Mesothelial cell of epicardium (in vitro differentiated cells): Measurements from ENCODE around the gene NFIX. TPM values are rescaled to one million over a fixed set of nuclear protein-coding genes. Genes with fewer than 3 reads are reported as not detected.
A peak's percentile ranks its signal among the peaks of the same experiment; 100 is the strongest.

Experiments used
- DNase-seq, 2 experiments: peaks; one replicate each; pipeline ENCODE4 v3.0.0; 2021; ENCODE audit warnings: low spot score in 2 of 2; ENCODE audit not compliant: unreplicated experiment in 2 of 2
- H3K27ac Mint-ChIP-seq: 2 replicates; pipeline ENCODE4 v1.8.0; 2021; ENCODE audit warnings: mixed read lengths
- H3K27me3 Mint-ChIP-seq: 2 replicates; pipeline ENCODE4 v1.8.0; 2021; ENCODE audit warnings: low read depth, mixed read lengths
- H3K36me3 Mint-ChIP-seq: 2 replicates; pipeline ENCODE4 v1.8.0; 2021; ENCODE audit warnings: mixed read lengths
- H3K4me1 Mint-ChIP-seq: 2 replicates; pipeline ENCODE4 v1.8.0; 2021; ENCODE audit warnings: mixed read lengths
- H3K4me3 Mint-ChIP-seq: 2 replicates; pipeline ENCODE4 v1.8.0; 2021; ENCODE audit warnings: mild to moderate bottlenecking, moderate library complexity, mixed read lengths
- H3K9me3 Mint-ChIP-seq: 2 replicates; pipeline ENCODE4 v1.8.0; 2021; ENCODE audit warnings: mixed read lengths
- CTCF ChIP-seq: fragments of 200-600 bp; sonication (generic); IDR thresholded peaks from one replicate; pipeline ENCODE4 v1.5.0; 2021; ENCODE audit warnings: antibody characterized with exemption; ENCODE audit not compliant: unreplicated experiment
- total RNA-seq: library from RNA; stranded (reverse); gene quantifications from 3 replicates; pipeline ENCODE4 v1.2.1, GENCODE V29; 2021

NFIX gene
- total RNA-seq, 1 donor from 2014 or later: 52.4 TPM

GRCh38 chr19:13014101-13014920 lies 19.0 kb downstream of the NFIX start:
- DNase-seq: no peak

GRCh38 chr19:13014921-13015280 lies 19.6 kb downstream of the NFIX start:
- Mint-ChIP-seq H3K36me3 (peaks cover 2% of the 10 kb centered on the region), H3K27ac (no peak overlapping the region), H3K4me1 (peaks cover 60% of the 10 kb centered on the region), H3K9me3 (no peaks in the 10 kb centered on the region), H3K27me3 (peaks cover 98% of the 10 kb centered on the region), H3K4me3 (no peak overlapping the region)
- DNase-seq: no peak
- TF ChIP-seq CTCF: no peak

More at GRCh38 chr19:13014101-13014920, 19.0 kb downstream of the NFIX start:
- no peaks in the 10 kb centered on the region for H3K9me3 Mint-ChIP-seq
- H3K4me3 Mint-ChIP-seq: peak overlapping the region; percentile 24
- no peak overlapping the region for H3K27ac Mint-ChIP-seq
- peaks cover 60% of the 10 kb centered on the region for H3K4me1 Mint-ChIP-seq
- no peak for TF ChIP-seq CTCF
- H3K27me3 Mint-ChIP-seq: peaks cover 97% of the 10 kb centered on the region
- peaks cover 2% of the 10 kb centered on the region for H3K36me3 Mint-ChIP-seq

- TF ChIP-seq CTCF: no peak
- no peak for DNase-seq
- H3K4me3 Mint-ChIP-seq: no peak overlapping the region
- peaks cover 60% of the 10 kb centered on the region for H3K4me1 Mint-ChIP-seq
- peaks cover 2% of the 10 kb centered on the region for H3K36me3 Mint-ChIP-seq
- no peak overlapping the region for H3K27ac Mint-ChIP-seq
- H3K9me3 Mint-ChIP-seq: no peaks in the 10 kb centered on the region
- H3K27me3 Mint-ChIP-seq: peaks cover 98% of the 10 kb centered on the region
Measured at GRCh38 chr19:13015361-13016223, 20.3 kb downstream of the NFIX start.

- no peak for DNase-seq
- H3K27me3 Mint-ChIP-seq: peaks cover 98% of the 10 kb centered on the region
- no peak overlapping the region for H3K27ac Mint-ChIP-seq
- peaks cover 2% of the 10 kb centered on the region for H3K36me3 Mint-ChIP-seq
- H3K4me3 Mint-ChIP-seq: no peak overlapping the region
- H3K9me3 Mint-ChIP-seq: no peaks in the 10 kb centered on the region
- no peak for TF ChIP-seq CTCF
- H3K4me1 Mint-ChIP-seq: peaks cover 59% of the 10 kb centered on the region
Measured at GRCh38 chr19:13016245-13016627, 21.0 kb downstream of the NFIX start.

GRCh38 chr19:13016628-13017305 lies 21.5 kb downstream of the NFIX start:
- no peak for DNase-seq
- Mint-ChIP-seq H3K27me3 (peaks cover 98% of the 10 kb centered on the region), H3K27ac (no peak overlapping the region), H3K4me3 (no peak overlapping the region), H3K36me3 (peaks cover 2% of the 10 kb centered on the region), H3K9me3 (no peaks in the 10 kb centered on the region), H3K4me1 (peaks cover 57% of the 10 kb centered on the region)
- TF ChIP-seq CTCF: no peak
